ENCODE results near the gene UBR4.
A peak's percentile ranks its signal among the peaks of the same experiment; 100 is the strongest.

Gene UBR4

GRCh38 chr1:19213580-19213979, 3.5 kb upstream of the UBR4 start:
- H3K4me1 ChIP-seq (ENCODE audit: control insufficient read depth in 1 of 2, insufficient read depth in 1 of 2, low read depth in 1 of 2, low read length in 1 of 2), result peaks cover 23 to 28% of the 10 kb centered on the region in 2 experiments
- TF ChIP-seq CTCF (IDR thresholded peaks at IDR 0.05), result no peak
- no peak overlapping the region for H3K27ac ChIP-seq
- no peaks in the 10 kb centered on the region for H3K27me3 ChIP-seq
- no peak overlapping the region for H3K4me3 ChIP-seq (ENCODE audit: low read depth in 1 of 2, low read length in 1 of 2)
- H3K9me3 ChIP-seq, result no peaks in the 10 kb centered on the region
- no peaks in the 10 kb centered on the region for H3K36me3 ChIP-seq

GRCh38 chr1:19212167-19212566, 2.1 kb upstream of the UBR4 start:
- no peak for TF ChIP-seq CTCF (IDR thresholded peaks at IDR 0.05)
- Histone ChIP-seq H3K36me3 (no peaks in the 10 kb centered on the region), H3K27me3 (no peaks in the 10 kb centered on the region), H3K4me1 (ENCODE audit: control insufficient read depth in 1 of 2, insufficient read depth in 1 of 2, low read depth in 1 of 2, low read length in 1 of 2) (peaks cover 26 to 36% of the 10 kb centered on the region in 2 experiments), H3K4me3 (ENCODE audit: low read depth in 1 of 2, low read length in 1 of 2) (no peak overlapping the region), H3K9me3 (no peaks in the 10 kb centered on the region), H3K27ac (no peak overlapping the region)

GRCh38 chr1:19210772-19211549, 895 bp upstream of the UBR4 start:
- peaks cover 26 to 41% of the 10 kb centered on the region in 2 experiments for H3K4me1 ChIP-seq (ENCODE audit: control insufficient read depth in 1 of 2, insufficient read depth in 1 of 2, low read depth in 1 of 2, low read length in 1 of 2)
- no peaks in the 10 kb centered on the region for H3K27me3 ChIP-seq
- H3K36me3 ChIP-seq, result no peaks in the 10 kb centered on the region
- TF ChIP-seq CTCF (IDR thresholded peaks at IDR 0.05), result no peak
- H3K9me3 ChIP-seq, result no peaks in the 10 kb centered on the region
- H3K27ac ChIP-seq, result peak overlapping the region; percentile 97
- H3K4me3 ChIP-seq (ENCODE audit: low read depth in 1 of 2, low read length in 1 of 2), result peak overlapping the region; percentile 79 to 94

- peaks cover 33 to 46% of the 10 kb centered on the region in 2 experiments for H3K4me1 ChIP-seq (ENCODE audit: control insufficient read depth in 1 of 2, insufficient read depth in 1 of 2, low read depth in 1 of 2, low read length in 1 of 2)
- no peaks in the 10 kb centered on the region for H3K9me3 ChIP-seq
- H3K4me3 ChIP-seq (ENCODE audit: low read depth in 1 of 2, low read length in 1 of 2), result peak overlapping the region; percentile 79 to 94
- no peaks in the 10 kb centered on the region for H3K36me3 ChIP-seq
- no peak for TF ChIP-seq CTCF (IDR thresholded peaks at IDR 0.05)
- peak overlapping the region; percentile 97 for H3K27ac ChIP-seq
- H3K27me3 ChIP-seq, result no peaks in the 10 kb centered on the region
These were observed 552 bp downstream of the UBR4 start for GRCh38 chr1:19209439-19209989.

- no peaks in the 10 kb centered on the region for H3K9me3 ChIP-seq
- no peak for TF ChIP-seq CTCF (IDR thresholded peaks at IDR 0.05)
- H3K36me3 ChIP-seq, result no peaks in the 10 kb centered on the region
- H3K27ac ChIP-seq, result peak overlapping the region; percentile 97
- peaks cover 37 to 50% of the 10 kb centered on the region in 2 experiments for H3K4me1 ChIP-seq (ENCODE audit: control insufficient read depth in 1 of 2, insufficient read depth in 1 of 2, low read depth in 1 of 2, low read length in 1 of 2)
- H3K27me3 ChIP-seq, result no peaks in the 10 kb centered on the region
- peak overlapping the region; percentile 79 to 94 for H3K4me3 ChIP-seq (ENCODE audit: low read depth in 1 of 2, low read length in 1 of 2)
These were observed 1.2 kb downstream of the UBR4 start for GRCh38 chr1:19208710-19209438.

All from neutrophil (primary cell).